ENCODE data around the gene NAP1L4.
"Not testable (repeated sequence)": the region's sequence is repeated elsewhere in the genome, so short reads cannot be mapped to it uniquely, and the experiment has no call there.

The NAP1L4 gene

DNA sequence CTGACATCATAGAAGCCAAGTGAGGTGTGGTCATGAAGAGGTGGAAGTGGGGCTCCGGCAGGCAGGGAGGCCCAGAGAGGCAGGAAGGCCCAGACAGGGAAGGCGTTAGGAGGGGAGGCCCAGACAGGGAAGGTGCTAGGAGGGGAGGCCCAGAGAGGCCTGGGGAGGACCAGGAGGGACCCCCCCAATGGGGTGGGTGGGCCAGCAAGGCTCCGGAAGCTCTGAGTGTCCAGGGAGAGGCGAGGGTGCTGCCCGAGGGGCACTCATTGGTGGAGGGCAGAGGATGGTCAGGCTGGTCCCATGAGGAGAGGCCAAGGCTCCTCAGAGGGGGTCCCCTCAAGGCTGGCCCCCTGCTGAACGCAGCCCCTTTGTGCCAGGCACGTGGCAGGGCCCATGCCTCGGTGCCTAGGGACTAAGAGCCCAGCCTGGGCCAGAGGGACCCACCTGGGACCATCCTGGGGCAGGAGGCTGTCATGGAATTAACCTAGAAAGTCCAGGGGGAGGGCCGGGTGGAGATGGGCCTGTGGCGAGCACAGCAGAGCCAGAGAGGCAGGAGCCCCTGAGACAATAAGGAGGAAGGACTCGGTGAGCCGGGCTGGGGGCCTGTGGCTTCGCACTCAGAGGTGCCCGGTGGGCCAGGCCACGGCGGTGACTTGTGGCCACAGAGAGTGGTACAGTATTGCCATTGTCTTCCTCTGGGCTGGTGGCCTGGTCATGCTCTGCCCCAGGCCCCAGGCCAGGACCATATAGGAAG lies 75.1 kb downstream of the NAP1L4 start:
- no peak for DNase-seq (ENCODE audit: insufficient read length, low spot score)
- no peak for FAIRE-seq
- no peak for TF ChIP-seq POLR2A (IDR thresholded peaks at IDR 0.05; ENCODE audit: low read depth, low read length)

DNA sequence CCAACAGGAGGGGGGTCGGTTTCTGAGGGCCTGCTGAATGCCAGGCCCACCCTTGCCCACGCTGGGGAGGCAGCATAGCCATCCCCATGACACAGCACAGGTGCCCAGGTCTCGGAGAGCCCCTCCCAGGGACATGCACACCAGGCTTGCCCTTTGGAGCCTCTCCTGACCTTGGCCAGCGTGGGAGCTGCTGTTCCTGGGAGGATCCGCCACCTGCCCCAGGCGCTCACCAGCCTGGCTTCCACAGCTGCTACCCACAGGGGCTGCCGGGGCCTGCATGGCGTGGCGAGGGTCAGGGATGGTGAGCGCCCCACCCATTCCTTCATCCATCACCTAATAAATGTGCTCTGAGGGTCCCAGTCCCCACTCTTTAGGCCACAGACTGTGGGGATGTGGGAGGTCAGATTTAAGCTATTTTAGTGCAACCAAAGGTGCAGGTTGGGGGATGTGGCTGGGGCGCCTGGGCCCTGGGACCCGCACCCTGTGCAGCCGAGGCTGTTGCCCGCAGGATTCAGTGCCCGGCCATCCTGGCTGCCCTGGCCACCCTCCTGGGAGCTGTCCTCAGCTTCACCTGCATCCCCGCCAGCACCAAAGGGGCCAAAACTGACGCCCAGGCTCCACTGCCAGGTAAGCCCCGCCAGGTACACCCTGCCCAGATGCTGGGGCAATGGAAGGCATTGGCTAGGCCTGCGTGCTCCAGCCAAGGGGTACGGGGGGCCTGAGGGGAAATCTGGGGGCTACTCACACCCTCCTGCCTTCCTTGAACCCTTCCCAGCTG lies 75.8 kb downstream of the NAP1L4 start:
- TF ChIP-seq POLR2A (IDR thresholded peaks at IDR 0.05; ENCODE audit: low read depth, low read length): no peak
- FAIRE-seq: no peak

GRCh38 chr11:2915473-2915872 lies 76.7 kb downstream of the NAP1L4 start:
- TF ChIP-seq POLR2A (IDR thresholded peaks at IDR 0.05; ENCODE audit: low read depth, low read length): no peak
- FAIRE-seq (no peak), DNase-seq (ENCODE audit: insufficient read length, low spot score) (no peak)

More for the DNA sequence above, 75.8 kb downstream of the NAP1L4 start:
- no peak for DNase-seq (ENCODE audit: insufficient read length, low spot score)

- TF ChIP-seq POLR2A (IDR thresholded peaks at IDR 0.05; ENCODE audit: low read depth, low read length): no peak
- no peak for DNase-seq (ENCODE audit: insufficient read length, low spot score)
Measured at GRCh38 chr11:2914455-2915195, 77.5 kb downstream of the NAP1L4 start.

GRCh38 chr11:2913776-2914175 lies 78.4 kb downstream of the NAP1L4 start:
- no peak for DNase-seq (ENCODE audit: insufficient read length, low spot score)
- no peak for TF ChIP-seq POLR2A (IDR thresholded peaks at IDR 0.05; ENCODE audit: low read depth, low read length)
- FAIRE-seq: no peak

More at GRCh38 chr11:2914455-2915195, 77.5 kb downstream of the NAP1L4 start:
- FAIRE-seq: no peak

DNA sequence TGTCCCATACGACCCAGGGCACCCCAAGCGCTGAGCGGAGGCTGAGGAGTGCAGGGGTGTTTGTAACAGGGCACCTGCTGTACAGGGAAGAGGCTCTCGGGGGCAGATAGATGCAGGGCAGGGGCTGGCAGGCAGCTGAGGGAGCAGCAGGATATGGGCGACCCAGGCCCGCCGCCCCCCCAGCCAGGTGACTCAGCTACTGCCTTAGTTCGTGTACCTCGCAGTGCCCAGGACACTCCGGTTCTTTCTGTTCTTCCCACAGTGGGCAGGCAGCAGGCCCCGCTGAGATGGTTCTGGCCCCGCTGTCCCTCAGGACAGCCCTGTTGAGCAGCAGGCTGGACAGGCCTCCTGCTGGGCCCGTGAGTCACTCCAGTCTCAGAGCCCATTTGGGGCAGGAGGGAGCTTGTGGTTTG lies 79.1 kb downstream of the NAP1L4 start:
- no peak for TF ChIP-seq POLR2A (IDR thresholded peaks at IDR 0.05; ENCODE audit: low read depth, low read length)
- FAIRE-seq (no peak), DNase-seq (ENCODE audit: insufficient read length, low spot score) (peak; percentile 95)

DNA sequence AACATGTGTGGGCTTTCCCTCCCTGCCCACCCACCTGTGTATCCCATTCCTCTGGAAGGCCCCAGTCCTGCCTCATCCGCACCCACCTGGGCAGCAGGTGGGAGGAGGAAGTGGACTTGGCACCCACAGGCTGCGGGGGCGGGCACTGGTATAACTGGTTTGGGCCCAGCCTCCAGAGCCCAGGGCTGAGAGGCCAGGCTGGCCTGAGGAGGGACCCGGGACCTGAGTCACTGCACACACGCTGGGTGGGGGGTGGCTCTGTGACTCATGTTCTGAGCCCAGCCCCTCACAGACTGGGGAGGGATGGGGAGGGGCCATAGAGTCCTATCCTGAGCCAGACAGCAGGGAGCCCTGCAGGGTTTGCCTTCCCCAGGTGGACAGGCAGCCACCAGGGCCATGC lies 79.6 kb downstream of the NAP1L4 start:
- DNase-seq (ENCODE audit: insufficient read length, low spot score): peak; percentile 99
- FAIRE-seq: peak; percentile 62

GRCh38 chr11:2911785-2912391 lies 80.2 kb downstream of the NAP1L4 start:
- DNase-seq (ENCODE audit: insufficient read length, low spot score): no peak
- no peak for TF ChIP-seq POLR2A (IDR thresholded peaks at IDR 0.05; ENCODE audit: low read depth, low read length)
- FAIRE-seq: no peak

More for the DNA sequence above, 79.6 kb downstream of the NAP1L4 start:
- peak; percentile 50 for TF ChIP-seq POLR2A (IDR thresholded peaks at IDR 0.05; ENCODE audit: low read depth, low read length)

GRCh38 chr11:2911088-2911784 lies 80.9 kb downstream of the NAP1L4 start:
- FAIRE-seq: no peak
- no peak for DNase-seq (ENCODE audit: insufficient read length, low spot score)
- TF ChIP-seq POLR2A (IDR thresholded peaks at IDR 0.05; ENCODE audit: low read depth, low read length): no peak

DNA sequence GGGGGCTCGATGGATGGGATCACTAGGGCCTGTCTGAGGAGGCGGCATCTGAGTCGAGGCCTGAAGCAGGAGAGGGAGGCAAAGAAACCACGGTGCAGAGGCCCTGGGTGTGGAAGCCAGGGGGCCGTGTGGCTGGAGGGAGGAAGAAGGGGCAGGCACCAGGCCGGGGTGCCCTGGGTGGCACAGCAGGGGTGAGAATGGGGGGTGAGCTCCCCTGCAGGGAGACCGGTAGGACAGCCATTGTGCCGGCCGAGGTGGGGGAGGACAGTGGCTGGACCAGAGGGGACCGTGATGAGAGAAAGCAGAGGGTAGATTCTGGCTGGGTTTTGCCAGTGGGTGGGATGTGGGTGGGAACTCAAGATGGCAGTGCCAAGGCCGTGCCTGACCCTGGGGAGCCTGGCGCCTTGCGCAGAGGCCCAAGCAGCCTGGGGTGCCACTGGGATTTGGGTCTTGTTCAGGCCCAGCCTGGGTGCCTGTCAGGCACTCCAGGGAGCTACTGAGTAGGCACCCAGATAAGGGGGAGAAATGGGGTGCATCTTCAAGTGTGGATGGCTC lies 81.7 kb downstream of the NAP1L4 start:
- no peak for TF ChIP-seq POLR2A (IDR thresholded peaks at IDR 0.05; ENCODE audit: low read depth, low read length)
- DNase-seq (ENCODE audit: insufficient read length, low spot score): no peak
- no peak for FAIRE-seq

GRCh38 chr11:2909133-2909902 lies 82.8 kb downstream of the NAP1L4 start:
- no peak for TF ChIP-seq POLR2A (IDR thresholded peaks at IDR 0.05; ENCODE audit: low read depth, low read length)
- DNase-seq (ENCODE audit: insufficient read length, low spot score) (no peak), FAIRE-seq (no peak)

DNA sequence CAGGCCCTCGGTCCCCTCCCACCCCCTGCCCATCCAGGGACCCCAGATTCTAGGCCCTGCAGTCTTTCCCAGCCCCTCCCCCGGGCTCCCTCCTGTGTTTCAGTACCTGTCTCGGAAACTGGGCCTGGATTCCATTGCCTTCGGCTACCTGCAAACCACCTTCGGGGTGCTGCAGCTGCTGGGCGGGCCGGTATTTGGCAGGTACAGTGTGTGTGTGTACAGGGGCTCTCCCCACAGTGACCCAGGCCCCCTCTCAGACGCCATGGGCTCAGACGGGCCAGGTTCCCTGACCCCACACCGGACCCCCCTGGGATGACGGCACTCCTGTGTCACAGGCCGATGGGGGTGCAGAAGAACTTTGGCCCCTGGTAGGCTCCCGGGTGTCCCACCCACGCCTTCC lies 84.0 kb downstream of the NAP1L4 start:
- DNase-seq (ENCODE audit: insufficient read length, low spot score) (no peak), FAIRE-seq (no peak)
- TF ChIP-seq POLR2A (IDR thresholded peaks at IDR 0.05; ENCODE audit: low read depth, low read length): no peak

DNA sequence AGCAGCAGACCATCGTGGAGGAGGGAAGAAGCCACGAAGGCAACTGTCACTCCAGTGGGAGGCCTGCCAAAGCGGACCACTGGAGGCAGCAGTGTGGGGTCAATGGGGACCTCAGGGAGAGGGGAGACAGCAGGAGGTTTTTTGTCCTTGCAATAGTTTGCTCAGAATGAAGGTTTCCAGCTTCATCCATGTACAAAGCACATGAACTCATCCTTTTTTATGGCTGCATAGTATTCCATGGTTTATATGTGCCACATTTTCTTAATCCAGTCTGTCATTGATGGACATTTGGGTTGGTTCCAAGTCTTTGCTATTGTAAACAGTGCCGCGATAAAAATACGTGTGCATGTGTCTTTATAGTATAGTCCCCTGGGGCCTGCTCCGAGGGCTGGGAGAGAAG lies 86.8 kb downstream of the NAP1L4 start:
- DNase-seq (ENCODE audit: insufficient read length, low spot score); FAIRE-seq: not testable (repeated sequence)
